ENCODE results near the gene GM2A. TPM values are rescaled to one million over a fixed set of nuclear protein-coding genes. Genes with fewer than 3 reads are reported as not detected.

The GM2A gene
- polyA plus RNA-seq, 3 donors, result 22.2 to 57.9 (median 28.0) TPM

- TF ChIP-seq CTCF (IDR thresholded peaks at IDR 0.05), result no peak
- Histone ChIP-seq H3K4me3 (replicated peaks in 1 of 3; ENCODE audit: low read depth in 2 of 3, low read length in 3 of 3) (no peak overlapping the region), H3K36me3 (replicated peaks in 1 of 2; ENCODE audit: control insufficient read depth in 1 of 2, insufficient read depth in 2 of 2, low read length in 2 of 2) (no peaks in the 10 kb centered on the region), H3K27ac (ENCODE audit: low read depth in 1 of 2, low read length in 2 of 2) (peak overlapping the region in 1 of 2 donors; percentile 52), H2AFZ (ENCODE audit: insufficient read depth, low read depth, low read length, poor library complexity, severe bottlenecking) (no peak overlapping the region), H3K79me2 (ENCODE audit: insufficient read depth, low read length) (no peaks in the 10 kb centered on the region), H4K20me1 (ENCODE audit: insufficient read depth, low read length) (no peaks in the 10 kb centered on the region), H3K4me1 (ENCODE audit: control insufficient read depth in 1 of 2, insufficient read depth in 2 of 2, low read length in 2 of 2) (peaks cover 9 to 42% of the 10 kb centered on the region in 2 donors), H3K27me3 (ENCODE audit: control insufficient read depth in 2 of 2, insufficient read depth in 2 of 2, low read length in 2 of 2) (no peaks in the 10 kb centered on the region), H3K9ac (ENCODE audit: insufficient read depth, low read length, poor library complexity, severe bottlenecking) (no peak overlapping the region), H3K4me2 (replicated peaks; ENCODE audit: extremely low read depth, low read length, poor library complexity, severe bottlenecking) (peak overlapping the region; percentile 6), H3K9me3 (replicated peaks in 1 of 2; ENCODE audit: control insufficient read depth in 1 of 2, insufficient read depth in 1 of 2, low read length in 2 of 2) (no peaks in the 10 kb centered on the region)
- H3K4me1 Mint-ChIP-seq, result peaks cover 30% of the 10 kb centered on the region
- WGBS (ENCODE audit: insufficient coverage), result 100% methylated on average over 1 of the region's 2 CpGs
- no peaks in the 10 kb centered on the region for H3K9me3 Mint-ChIP-seq
- peak overlapping the region in 5 of 7 donors; percentile 85 to 97 (median 91) for H3K27ac Mint-ChIP-seq
- H3K27me3 Mint-ChIP-seq (ENCODE audit: low read depth in 3 of 3), result peaks cover 2 to 10% (median 3%) of the 10 kb centered on the region in 3 donors
- DNase-seq, result no peak
- H3K36me3 Mint-ChIP-seq, result no peaks in the 10 kb centered on the region
- intact Hi-C loops (cut with micrococcal nuclease), result loop anchor here in 1 of 2 donors (10.0 kb wide), 1 partner anchor 186 kb away; no protein-coding TSS in a partner anchor
- H3K4me3 Mint-ChIP-seq, result peak overlapping the region in 1 of 2 donors; percentile 75
These were observed 11.9 kb upstream of the GM2A start for GRCh38 chr5:151240924-151241635.

GRCh38 chr5:151243127-151243526, 9.9 kb upstream of the GM2A start:
- DNase-seq, result no peak
- Mint-ChIP-seq H3K4me3 (no peak overlapping the region), H3K27ac (no peak overlapping the region), H3K36me3 (no peaks in the 10 kb centered on the region), H3K27me3 (ENCODE audit: low read depth in 3 of 3) (peaks cover 2 to 7% (median 3%) of the 10 kb centered on the region in 3 donors), H3K4me1 (peaks cover 30% of the 10 kb centered on the region), H3K9me3 (no peaks in the 10 kb centered on the region)
- Histone ChIP-seq H4K20me1 (ENCODE audit: insufficient read depth, low read length) (no peaks in the 10 kb centered on the region), H3K9ac (ENCODE audit: insufficient read depth, low read length, poor library complexity, severe bottlenecking) (no peak overlapping the region), H3K4me1 (ENCODE audit: control insufficient read depth in 1 of 2, insufficient read depth in 2 of 2, low read length in 2 of 2) (peaks cover 9 to 42% of the 10 kb centered on the region in 2 donors), H3K27ac (ENCODE audit: low read depth in 1 of 2, low read length in 2 of 2) (no peak overlapping the region), H3K4me3 (replicated peaks in 1 of 3; ENCODE audit: low read depth in 2 of 3, low read length in 3 of 3) (no peak overlapping the region), H3K9me3 (replicated peaks in 1 of 2; ENCODE audit: control insufficient read depth in 1 of 2, insufficient read depth in 1 of 2, low read length in 2 of 2) (no peaks in the 10 kb centered on the region), H3K27me3 (ENCODE audit: control insufficient read depth in 2 of 2, insufficient read depth in 2 of 2, low read length in 2 of 2) (no peaks in the 10 kb centered on the region), H3K36me3 (replicated peaks in 1 of 2; ENCODE audit: control insufficient read depth in 1 of 2, insufficient read depth in 2 of 2, low read length in 2 of 2) (no peaks in the 10 kb centered on the region), H3K4me2 (replicated peaks; ENCODE audit: extremely low read depth, low read length, poor library complexity, severe bottlenecking) (no peak overlapping the region), H3K79me2 (ENCODE audit: insufficient read depth, low read length) (no peaks in the 10 kb centered on the region), H2AFZ (ENCODE audit: insufficient read depth, low read depth, low read length, poor library complexity, severe bottlenecking) (no peak overlapping the region)
- intact Hi-C loops (cut with micrococcal nuclease), result loop anchor here in 1 of 2 donors (10.0 kb wide), 1 partner anchor 188 kb away; no protein-coding TSS in a partner anchor
- no peak for TF ChIP-seq CTCF (IDR thresholded peaks at IDR 0.05)
- WGBS (ENCODE audit: insufficient coverage), result 100% methylated on average over 2 of the region's 4 CpGs
